GM23248 (cell line): ENCODE measurements around the gene SDCCAG8. TPM values are rescaled to one million over a fixed set of nuclear protein-coding genes. Genes with fewer than 3 reads are reported as not detected.

Source experiments
- DNase-seq: peaks from one replicate; pipeline ENCODE4 v3.0.0-alpha.2; 2015
- H2AFZ ChIP-seq: fragments of 200-600 bp; sonication (generic); 2 replicates; pipeline ENCODE4 v1.6.1; 2016; ENCODE audit warnings: antibody characterized with exemption
- H3F3A ChIP-seq: fragments of 200-600 bp; sonication (generic); 2 replicates; pipeline ENCODE4 v1.6.1; 2016; ENCODE audit warnings: mild to moderate bottlenecking, antibody characterized with exemption, mixed run types; ENCODE audit not compliant: insufficient read depth
- H3K27ac ChIP-seq: fragments of 200-600 bp; sonication (generic); 2 replicates; pipeline ENCODE4 v1.5.1; 2016; ENCODE audit warnings: mild to moderate bottlenecking
- H3K27me3 ChIP-seq: fragments of 200-600 bp; sonication (generic); replicated peaks from 2 replicates; pipeline ENCODE4 v1.6.1; 2016; ENCODE audit warnings: mild to moderate bottlenecking; ENCODE audit not compliant: insufficient read depth
- H3K36me3 ChIP-seq: fragments of 200-600 bp; sonication (generic); 2 replicates; pipeline ENCODE4 v1.6.1; 2016; ENCODE audit warnings: low read depth, mild to moderate bottlenecking
- H3K4me1 ChIP-seq: fragments of 200-600 bp; sonication (generic); 2 replicates; pipeline ENCODE4 v1.6.1; 2016; ENCODE audit warnings: mild to moderate bottlenecking; ENCODE audit not compliant: insufficient read depth
- H3K4me2 ChIP-seq: fragments of 200-600 bp; sonication (generic); one replicate; pipeline ENCODE4 v1.6.1; 2016; ENCODE audit warnings: mild to moderate bottlenecking; ENCODE audit not compliant: unreplicated experiment
- H3K4me3 ChIP-seq: fragments of 200-600 bp; sonication (generic); 2 replicates; pipeline ENCODE4 v1.5.1; 2016; ENCODE audit warnings: mild to moderate bottlenecking
- H3K79me2 ChIP-seq: fragments of 200-600 bp; sonication (generic); 2 replicates; pipeline ENCODE4 v1.6.1; 2016; ENCODE audit warnings: mild to moderate bottlenecking; ENCODE audit not compliant: insufficient read depth
- H3K9ac ChIP-seq: fragments of 200-600 bp; sonication (generic); 2 replicates; pipeline ENCODE4 v1.6.1; 2016; ENCODE audit warnings: mild to moderate bottlenecking
- H3K9me2 ChIP-seq: fragments of 200-600 bp; sonication (generic); 2 replicates; pipeline ENCODE4 v1.6.1; 2016; ENCODE audit warnings: mixed run types, mild to moderate bottlenecking, moderate library complexity; ENCODE audit not compliant: insufficient read depth
- H3K9me3 ChIP-seq: fragments of 200-600 bp; sonication (generic); one replicate; pipeline ENCODE4 v1.6.1; 2017; ENCODE audit warnings: low read depth
- H4K20me1 ChIP-seq: fragments of 200-600 bp; sonication (generic); 2 replicates; pipeline ENCODE4 v1.6.0; 2016; ENCODE audit not compliant: insufficient read depth
- EZH2 ChIP-seq: fragments of 200-600 bp; sonication (generic); IDR thresholded peaks from 2 replicates; pipeline ENCODE4 v1.6.1; 2018; ENCODE audit warnings: antibody characterized with exemption, mild to moderate bottlenecking; ENCODE audit not compliant: insufficient read depth, poor library complexity, severe bottlenecking
- EZH2phosphoT487 ChIP-seq: fragments of 200-600 bp; sonication (generic); IDR thresholded peaks from 2 replicates; pipeline ENCODE4 v1.6.1; 2018; ENCODE audit warnings: antibody characterized with exemption, moderate library complexity, mild to moderate bottlenecking, low read depth; ENCODE audit not compliant: insufficient read depth
- WGBS, 2 experiments: methylation state at CpG; one replicate each; pipeline ENCODE4 v1.1.6; 2015 to 2017; ENCODE audit warnings: low lambda C conversion rate in 2 of 2, low coverage in 1 of 2; ENCODE audit errors: missing lambda C conversion rate in 2 of 2; 5-methylcytosine and 5-hydroxymethylcytosine counted together
- in situ Hi-C: fragments of 300-500 bp; cut with MboI; formaldehyde crosslinking; loops from 2 replicates; pipeline ENCODE4 v1.15.0; 2020
- microRNA-seq: library from miRNA; unstranded; fragments of <30 nt; microRNA quantifications from one replicate; pipeline ENCODE4, GENCODE V29; 2016; ENCODE audit warnings: borderline number of aligned reads
- polyA plus RNA-seq: library from polyadenylated mRNA; unstranded; fragments of >200 nt; fragmentation: Nextera tagmentation; extraction: Ambion mirVana; gene quantifications from 2 replicates; pipeline ENCODE4 v1.2.1, GENCODE V29; 2016
- small RNA-seq: library from RNA; depleted of rRNA; stranded (forward); fragments of <200 nt; gene quantifications from one replicate; pipeline ENCODE3, GENCODE V24; 2014; ENCODE audit warnings: low read depth, low replicate concordance
- total RNA-seq: library from RNA; depleted of rRNA; stranded (reverse); fragments of >200 nt; shearing (Covaris generic); gene quantifications from 2 replicates; pipeline ENCODE4 v1.2.3, GENCODE V29; 2014; rRNA removed

Gene SDCCAG8
- total and polyA plus RNA-seq, 2 experiments from 2014 or later, result 29.4 to 45.3 TPM

DNA sequence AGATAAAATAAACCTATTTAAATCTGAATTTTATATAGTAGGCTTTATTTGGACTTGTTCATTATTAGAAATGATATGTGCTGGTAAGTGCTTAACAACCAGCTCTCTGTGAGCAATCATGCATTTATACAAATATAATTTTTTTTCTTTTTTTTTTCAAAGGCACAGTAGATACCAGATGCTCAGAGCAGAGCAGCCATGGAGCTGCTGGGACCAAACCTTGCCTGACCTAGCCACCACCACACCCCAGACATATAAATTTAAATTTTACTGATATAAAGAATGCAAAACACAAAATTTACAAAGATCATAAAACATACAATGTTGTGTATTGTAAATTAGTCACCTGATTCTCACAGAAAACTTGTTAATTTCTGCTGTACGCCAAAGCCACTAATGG lies 290.6 kb downstream of the SDCCAG8 start:
- in situ Hi-C loops, result no loop called here
- Histone ChIP-seq H3F3A (peaks cover 10% of the 10 kb centered on the region; the same call in 1 of the 2 replicates), H3K79me2 (no peaks in the 10 kb centered on the region), H3K9me3 (no peaks in the 10 kb centered on the region), H3K36me3 (peaks cover 22% of the 10 kb centered on the region; the same call in 1 of the 2 replicates), H3K27ac (no peak overlapping the region), H2AFZ (no peak overlapping the region), H3K4me1 (peaks cover 30% of the 10 kb centered on the region), H3K27me3 (no peaks in the 10 kb centered on the region), H3K4me3 (no peak overlapping the region), H3K9me2 (no peaks in the 10 kb centered on the region), H3K9ac (no peak overlapping the region), H3K4me2 (no peak overlapping the region), H4K20me1 (no peaks in the 10 kb centered on the region)
- 0% methylated on average over 1 of the region's 1 CpG for WGBS, 2 experiments
- DNase-seq, result no peak
- TF ChIP-seq EZH2phosphoT487 (no peak), EZH2 (no peak)

DNA sequence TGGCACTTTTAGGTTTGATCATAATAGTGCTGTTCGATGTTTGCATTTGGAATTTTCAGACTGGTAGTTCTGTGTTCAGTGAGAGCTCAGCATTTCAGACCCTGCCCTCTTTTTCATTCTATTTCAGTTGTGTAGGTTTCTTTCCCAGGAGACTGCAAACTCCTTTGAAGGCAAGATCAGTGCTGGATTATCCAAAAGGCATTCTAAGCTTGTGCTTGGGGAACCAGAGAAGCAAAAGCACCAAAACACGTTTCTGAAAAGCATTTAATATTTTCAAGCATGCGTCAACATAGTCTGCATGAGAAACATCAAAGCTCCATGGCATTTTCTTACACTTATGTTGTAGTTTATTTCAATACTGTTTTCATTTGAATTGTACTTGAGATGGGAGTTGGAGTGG lies 292.1 kb downstream of the SDCCAG8 start:
- no peak overlapping the region for H3K27ac ChIP-seq
- no peaks in the 10 kb centered on the region for H3K9me2 ChIP-seq
- H3K36me3 ChIP-seq, result peaks cover 22% of the 10 kb centered on the region; the same call in 1 of the 2 replicates
- H3K4me3 ChIP-seq, result no peak overlapping the region
- TF ChIP-seq EZH2phosphoT487 (no peak), EZH2 (no peak)
- no peak for DNase-seq
- peaks cover 10% of the 10 kb centered on the region; the same call in 1 of the 2 replicates for H3F3A ChIP-seq
- H3K4me1 ChIP-seq, result peaks cover 30% of the 10 kb centered on the region
- no peak overlapping the region for H3K9ac ChIP-seq
- H3K79me2 ChIP-seq, result no peaks in the 10 kb centered on the region
- no peaks in the 10 kb centered on the region for H3K27me3 ChIP-seq
- no peak overlapping the region for H2AFZ ChIP-seq
- H3K9me3 ChIP-seq, result no peaks in the 10 kb centered on the region
- 69 to 72% methylated on average over 3 of the region's 3 CpGs for WGBS, 2 experiments
- no peaks in the 10 kb centered on the region for H4K20me1 ChIP-seq
- in situ Hi-C loops, result no loop called here
- no peak overlapping the region for H3K4me2 ChIP-seq

GRCh38 chr1:243548516-243548915 lies 292.7 kb downstream of the SDCCAG8 start:
- Histone ChIP-seq H3K27ac (no peak overlapping the region), H3K4me2 (no peak overlapping the region), H2AFZ (no peak overlapping the region), H3K79me2 (no peaks in the 10 kb centered on the region), H4K20me1 (no peaks in the 10 kb centered on the region), H3F3A (peaks cover 10% of the 10 kb centered on the region; the same call in 1 of the 2 replicates), H3K36me3 (peaks cover 20% of the 10 kb centered on the region; the same call in 1 of the 2 replicates), H3K4me1 (peaks cover 26% of the 10 kb centered on the region), H3K9me2 (no peaks in the 10 kb centered on the region), H3K27me3 (no peaks in the 10 kb centered on the region), H3K9me3 (no peaks in the 10 kb centered on the region), H3K9ac (no peak overlapping the region), H3K4me3 (no peak overlapping the region)
- 92 to 100% methylated on average over 1 of the region's 1 CpG for WGBS, 2 experiments
- TF ChIP-seq EZH2 (no peak), EZH2phosphoT487 (no peak)
- no peak for DNase-seq
- in situ Hi-C loops, result no loop called here

GRCh38 chr1:243549108-243549507 lies 293.3 kb downstream of the SDCCAG8 start:
- no peaks in the 10 kb centered on the region for H4K20me1 ChIP-seq
- peaks cover 10% of the 10 kb centered on the region; the same call in 1 of the 2 replicates for H3F3A ChIP-seq
- H3K9ac ChIP-seq, result no peak overlapping the region
- H3K9me2 ChIP-seq, result no peaks in the 10 kb centered on the region
- no peaks in the 10 kb centered on the region for H3K9me3 ChIP-seq
- H3K27me3 ChIP-seq, result no peaks in the 10 kb centered on the region
- TF ChIP-seq EZH2, result no peak
- no peak for TF ChIP-seq EZH2phosphoT487
- H3K27ac ChIP-seq, result 0 out of 2 replicates have a peak overlapping the region, but pooled peaks have one; percentile 5
- in situ Hi-C loops, result no loop called here
- H3K4me2 ChIP-seq, result peak overlapping the region; percentile 21
- peaks cover 22% of the 10 kb centered on the region for H3K4me1 ChIP-seq
- no peak overlapping the region for H2AFZ ChIP-seq
- H3K36me3 ChIP-seq, result peaks cover 16% of the 10 kb centered on the region; the same call in 1 of the 2 replicates
- H3K4me3 ChIP-seq, result no peak overlapping the region
- DNase-seq, result peak; percentile 62
- no peaks in the 10 kb centered on the region for H3K79me2 ChIP-seq

Small RNA genes within 50 kb of the gene (microRNA-seq; reads per million reads assigned to microRNA genes)
- 2.0 reads per million for gene MIR4677

Small RNA genes within 50 kb of the gene (small RNA-seq; reads per million reads assigned to genes)
- 0.31 reads per million for gene MIR4677

Other genes with a start within 250 kb of the SDCCAG8 start
- 81.0 and 89.8 TPM in 2 replicates for gene CEP170, start 760 bp upstream of the SDCCAG8 start, total RNA-seq
- gene CEP170, start 760 bp upstream of the SDCCAG8 start, polyA plus RNA-seq, result 55.4 and 56.7 TPM in 2 replicates